ENCODE measurements around the gene MUS81. TPM values are rescaled to one million over a fixed set of nuclear protein-coding genes. Genes with fewer than 3 reads are reported as not detected.
"Not testable (repeated sequence)": the region's sequence is repeated elsewhere in the genome, so short reads cannot be mapped to it uniquely, and the experiment has no call there.

Gene MUS81
- total and polyA plus RNA-seq, 7 experiments from 2014 or later: 18.3 to 117 (median 68.8) TPM

- Histone ChIP-seq H3K27ac (ENCODE audit: low read depth, low read length) (no peak overlapping the region), H3K9me3 (ENCODE audit: control insufficient read depth in 2 of 3, low read length in 3 of 3) (no peaks in the 10 kb centered on the region), H3K36me3 (ENCODE audit: control insufficient read depth in 2 of 3, insufficient read depth in 3 of 3, low read length in 3 of 3) (no peaks in the 10 kb centered on the region), H3K4me3 (ENCODE audit: low read length) (no peak overlapping the region), H3K4me1 (ENCODE audit: control insufficient read depth in 2 of 2, insufficient read depth in 2 of 2, low read length in 2 of 2) (peaks cover 8 to 11% of the 10 kb centered on the region in 2 donors), H3K27me3 (ENCODE audit: control insufficient read depth in 2 of 2, insufficient read depth in 2 of 2, low read length in 2 of 2) (no peaks in the 10 kb centered on the region)
- Mint-ChIP-seq H3K27ac (no peak overlapping the region), H3K27me3 (peaks cover 0 to 21% (median 0%) of the 10 kb centered on the region in 5 donors), H3K9me3 (no peaks in the 10 kb centered on the region), H3K36me3 (peaks cover 0 to 5% (median 0%) of the 10 kb centered on the region in 5 donors), H3K4me1 (peaks cover 7 to 24% (median 7%) of the 10 kb centered on the region in 7 donors), H3K4me3 (no peak overlapping the region)
- ATAC-seq (no peak), DNase-seq (no peak)
- CTCF ChIA-PET: interaction anchor here (0.6 to 0.7 kb wide), 2 partner anchors 47 to 58 kb away, joined by 3 to 6 read pairs; no protein-coding TSS in a partner anchor
- POLR2A ChIA-PET: interaction anchor here (0.9 kb wide), 1 partner anchor 517 kb away, joined by 3 read pairs; no protein-coding TSS in a partner anchor
- intact Hi-C loops (cut with micrococcal nuclease): no loop called here
These were observed 30.8 kb upstream of the MUS81 start for GRCh38 chr11:65829459-65829858.

- intact Hi-C loops (cut with micrococcal nuclease): loop anchor here (2.0 to 5.0 kb wide), 2 partner anchors 27 to 180 kb away; partner anchors contain the start of gene CFL1 (in 1 of the 2)
- H3K27me3 ChIP-seq (ENCODE audit: control insufficient read depth in 2 of 2, insufficient read depth in 2 of 2, low read length in 2 of 2); H3K36me3 Mint-ChIP-seq; H3K9me3 ChIP-seq (ENCODE audit: control insufficient read depth in 2 of 3, low read length in 3 of 3); H3K4me3 ChIP-seq (ENCODE audit: low read length); H3K9me3 Mint-ChIP-seq; H3K27ac ChIP-seq (ENCODE audit: low read depth, low read length); DNase-seq; H3K36me3 ChIP-seq (ENCODE audit: control insufficient read depth in 2 of 3, insufficient read depth in 3 of 3, low read length in 3 of 3); ATAC-seq: not testable (repeated sequence)
- Mint-ChIP-seq H3K27me3 (peaks cover 0 to 21% (median 0%) of the 10 kb centered on the region in 5 donors), H3K4me3 (peak overlapping the region in 6 of 10 donors; percentile 3 to 40 (median 20)), H3K27ac (peak overlapping the region in 3 of 9 donors; percentile 1 to 5 (median 2)), H3K4me1 (peaks cover 7 to 24% (median 7%) of the 10 kb centered on the region in 7 donors)
- H3K4me1 ChIP-seq (ENCODE audit: control insufficient read depth in 2 of 2, insufficient read depth in 2 of 2, low read length in 2 of 2): peaks cover 10 to 13% of the 10 kb centered on the region in 2 donors
- ChIA-PET POLR2A (interaction anchor here (0.7 to 2.1 kb wide), 7 partner anchors 13 to 788 kb away, joined by 3 to 15 read pairs (median 4); partner anchors contain the start of gene CCDC85B), CTCF (interaction anchor here (0.7 to 2.6 kb wide), 8 partner anchors 10 to 239 kb away, joined by 3 to 11 read pairs (median 4); no protein-coding TSS in a partner anchor)
These were observed 28.0 kb upstream of the MUS81 start for GRCh38 chr11:65832231-65832630.

- peak within 1 kb of the TSS in 1 of 9 donors; percentile 91 for H3K27ac Mint-ChIP-seq
- intact Hi-C loops (cut with micrococcal nuclease): loop anchor here (1.0 to 5.0 kb wide), 7 partner anchors 25 to 181 kb away; partner anchors contain the start of genes CFL1 (in 2 of the 2), BANF1 (in 1 of the 2), C11orf68 (in 1 of the 2) and DRAP1 (in 1 of the 2)
- peaks cover 7 to 17% (median 7%) of the 10 kb centered on the region in 7 donors for H3K4me1 Mint-ChIP-seq
- Histone ChIP-seq H3K27me3 (ENCODE audit: control insufficient read depth in 2 of 2, insufficient read depth in 2 of 2, low read length in 2 of 2) (no peaks in the 10 kb centered on the region), H3K27ac (ENCODE audit: low read depth, low read length) (peak within 1 kb of the TSS; percentile 78), H3K9me3 (ENCODE audit: control insufficient read depth in 2 of 3, low read length in 3 of 3) (no peaks in the 10 kb centered on the region), H3K36me3 (ENCODE audit: control insufficient read depth in 2 of 3, insufficient read depth in 3 of 3, low read length in 3 of 3) (no peaks in the 10 kb centered on the region), H3K4me1 (ENCODE audit: control insufficient read depth in 2 of 2, insufficient read depth in 2 of 2, low read length in 2 of 2) (peaks cover 10 to 13% of the 10 kb centered on the region in 2 donors), H3K4me3 (ENCODE audit: low read length) (peak within 1 kb of the TSS; percentile 91)
- peaks cover 0 to 21% (median 0%) of the 10 kb centered on the region in 5 donors for H3K27me3 Mint-ChIP-seq
- H3K4me3 Mint-ChIP-seq: no peak within 1 kb of the TSS
- ChIA-PET CTCF (interaction anchor here (0.5 to 2.6 kb wide), 7 partner anchors 12 to 60 kb away, joined by 3 to 11 read pairs (median 4); no protein-coding TSS in a partner anchor), POLR2A (interaction anchor here (0.8 to 2.1 kb wide), 11 partner anchors 12 to 787 kb away, joined by 3 to 15 read pairs (median 4); partner anchors contain the start of genes C11orf68, CCDC85B, CFL1 and MALAT1)
- peak; percentile 88 to 94 (median 93) for DNase-seq
- H3K9me3 Mint-ChIP-seq: no peaks in the 10 kb centered on the region
- peak; percentile 100 for ATAC-seq
- peaks cover 0 to 5% (median 0%) of the 10 kb centered on the region in 5 donors for H3K36me3 Mint-ChIP-seq
These were observed 26.8 kb upstream of the MUS81 start, which contains the start of gene SNX32 for GRCh38 chr11:65833297-65834030. Gene SNX32, plus strand, starts transcription at chr11:65833963. Its CDS starts 103 bp downstream, at chr11:65834066.

GRCh38 chr11:65834202-65834601, 26.0 kb upstream of the MUS81 start:
- Histone ChIP-seq H3K4me1 (ENCODE audit: control insufficient read depth in 2 of 2, insufficient read depth in 2 of 2, low read length in 2 of 2) (peaks cover 10 to 13% of the 10 kb centered on the region in 2 donors), H3K27me3 (ENCODE audit: control insufficient read depth in 2 of 2, insufficient read depth in 2 of 2, low read length in 2 of 2) (no peaks in the 10 kb centered on the region), H3K9me3 (ENCODE audit: control insufficient read depth in 2 of 3, low read length in 3 of 3) (no peaks in the 10 kb centered on the region), H3K36me3 (ENCODE audit: control insufficient read depth in 2 of 3, insufficient read depth in 3 of 3, low read length in 3 of 3) (no peaks in the 10 kb centered on the region), H3K4me3 (ENCODE audit: low read length) (peak overlapping the region; percentile 91), H3K27ac (ENCODE audit: low read depth, low read length) (peak overlapping the region; percentile 78)
- ChIA-PET CTCF (interaction anchor here (1.0 to 2.6 kb wide), 3 partner anchors 17 to 51 kb away, joined by 3 to 11 read pairs (median 6); no protein-coding TSS in a partner anchor), POLR2A (interaction anchor here (0.8 to 2.1 kb wide), 6 partner anchors 11 to 335 kb away, joined by 3 to 15 read pairs (median 4); partner anchors contain the start of genes C11orf68, CFL1, MALAT1 and MUS81)
- no peak for ATAC-seq
- Mint-ChIP-seq H3K4me1 (peaks cover 7 to 17% (median 7%) of the 10 kb centered on the region in 7 donors), H3K9me3 (no peaks in the 10 kb centered on the region), H3K36me3 (peaks cover 0 to 5% (median 0%) of the 10 kb centered on the region in 5 donors), H3K27ac (no peak overlapping the region), H3K4me3 (no peak overlapping the region), H3K27me3 (peaks cover 0 to 21% (median 0%) of the 10 kb centered on the region in 5 donors)
- intact Hi-C loops (cut with micrococcal nuclease): loop anchor here in 1 of 2 donors (5.0 kb wide), 1 partner anchor 182 kb away; no protein-coding TSS in a partner anchor
- peak in 1 of 9 donors; percentile 10 for DNase-seq

GRCh38 chr11:65842144-65842543, 18.1 kb upstream of the MUS81 start:
- Mint-ChIP-seq H3K27me3 (no peaks in the 10 kb centered on the region), H3K36me3 (no peaks in the 10 kb centered on the region), H3K4me1 (peaks cover 0 to 1% (median 0%) of the 10 kb centered on the region in 7 donors), H3K9me3 (no peaks in the 10 kb centered on the region), H3K27ac (no peak overlapping the region), H3K4me3 (no peak overlapping the region)
- Histone ChIP-seq H3K27me3 (ENCODE audit: control insufficient read depth in 2 of 2, insufficient read depth in 2 of 2, low read length in 2 of 2) (no peaks in the 10 kb centered on the region), H3K27ac (ENCODE audit: low read depth, low read length) (no peak overlapping the region), H3K9me3 (ENCODE audit: control insufficient read depth in 2 of 3, low read length in 3 of 3) (no peaks in the 10 kb centered on the region), H3K36me3 (ENCODE audit: control insufficient read depth in 2 of 3, insufficient read depth in 3 of 3, low read length in 3 of 3) (no peaks in the 10 kb centered on the region), H3K4me1 (ENCODE audit: control insufficient read depth in 2 of 2, insufficient read depth in 2 of 2, low read length in 2 of 2) (no peaks in the 10 kb centered on the region), H3K4me3 (ENCODE audit: low read length) (no peak overlapping the region)
- DNase-seq (no peak), ATAC-seq (no peak)
- CTCF ChIA-PET: interaction anchor here (0.6 kb wide), 1 partner anchor 10 kb away, joined by 3 read pairs; no protein-coding TSS in a partner anchor
- POLR2A ChIA-PET: interaction anchor here (0.6 kb wide), 1 partner anchor 47 kb away, joined by 3 read pairs; no protein-coding TSS in a partner anchor
- intact Hi-C loops (cut with micrococcal nuclease): no loop called here

- CTCF ChIA-PET: interaction anchor here (0.7 to 1.0 kb wide), 2 partner anchors 17 to 284 kb away, joined by 3 to 4 read pairs; no protein-coding TSS in a partner anchor
These were observed 16.4 kb upstream of the MUS81 start for GRCh38 chr11:65843811-65844210.

More at GRCh38 chr11:65843811-65844210, 16.4 kb upstream of the MUS81 start:
- ATAC-seq (no peak), DNase-seq (no peak)
- no peaks in the 10 kb centered on the region for H3K36me3 Mint-ChIP-seq
- H3K4me1 Mint-ChIP-seq: peaks cover 0 to 1% (median 0%) of the 10 kb centered on the region in 7 donors
- no peaks in the 10 kb centered on the region for H3K27me3 ChIP-seq (ENCODE audit: control insufficient read depth in 2 of 2, insufficient read depth in 2 of 2, low read length in 2 of 2)
- no peaks in the 10 kb centered on the region for H3K36me3 ChIP-seq (ENCODE audit: control insufficient read depth in 2 of 3, insufficient read depth in 3 of 3, low read length in 3 of 3)
- no peak overlapping the region for H3K27ac Mint-ChIP-seq
- no peak overlapping the region for H3K4me3 Mint-ChIP-seq
- no peak overlapping the region for H3K27ac ChIP-seq (ENCODE audit: low read depth, low read length)
- H3K4me1 ChIP-seq (ENCODE audit: control insufficient read depth in 2 of 2, insufficient read depth in 2 of 2, low read length in 2 of 2): no peaks in the 10 kb centered on the region
- intact Hi-C loops (cut with micrococcal nuclease): no loop called here
- no peak overlapping the region for H3K4me3 ChIP-seq (ENCODE audit: low read length)
- POLR2A ChIA-PET: interaction anchor here (1.3 kb wide), 1 partner anchor 16 kb away, joined by 5 read pairs; no protein-coding TSS in a partner anchor
- no peaks in the 10 kb centered on the region for H3K9me3 ChIP-seq (ENCODE audit: control insufficient read depth in 2 of 3, low read length in 3 of 3)
- H3K27me3 Mint-ChIP-seq: no peaks in the 10 kb centered on the region
- H3K9me3 Mint-ChIP-seq: no peaks in the 10 kb centered on the region
